SK-N-MC (cell line): ENCODE data around the gene TM9SF1.
"Not testable (repeated sequence)": the region's sequence is repeated elsewhere in the genome, so short reads cannot be mapped to it uniquely, and the experiment has no call there.

Experiments
- DNase-seq: peaks from one replicate; pipeline ENCODE4 v3.0.0-alpha.2; 2011; ENCODE audit warnings: low read depth, low spot score
- H3K27ac ChIP-seq: fragments of 200-600 bp; sonication (generic); 2 replicates; pipeline ENCODE4 v1.5.1; 2016; ENCODE audit warnings: mixed run types
- H3K36me3 ChIP-seq: fragments of 200-600 bp; sonication (generic); 2 replicates; pipeline ENCODE4 v1.6.1; 2017; ENCODE audit warnings: antibody characterized with exemption, low read length, mixed read lengths; ENCODE audit not compliant: insufficient read depth
- H3K4me3 ChIP-seq: fragments of 200-600 bp; sonication (generic); 2 replicates; pipeline ENCODE4 v1.5.1; 2016
- H3K9ac ChIP-seq: fragments of 200-600 bp; sonication (generic); 2 replicates; pipeline ENCODE4 v1.8.0; 2017; ENCODE audit warnings: mixed run types, mixed read lengths; ENCODE audit not compliant: insufficient read length
- H3K9me3 ChIP-seq: fragments of 200-600 bp; sonication (generic); 2 replicates; pipeline ENCODE4 v1.6.1; 2017; ENCODE audit warnings: low read depth, mild to moderate bottlenecking, antibody characterized with exemption, low read length, moderate library complexity, mixed read lengths
- EZH2 ChIP-seq: fragments of 200-600 bp; sonication (generic); IDR thresholded peaks from one replicate; pipeline ENCODE4 v1.6.1; 2017; ENCODE audit warnings: antibody characterized with exemption
- FOXP2 ChIP-seq: optimal IDR thresholded peaks from 2 replicates; pipeline ENCODE3; 2011; ENCODE audit warnings: mild to moderate bottlenecking, moderate library complexity; ENCODE audit not compliant: insufficient read depth; ENCODE audit errors: extremely low read length, control extremely low read depth
- POLR2AphosphoS5 ChIP-seq: IDR thresholded peaks from 2 replicates; pipeline ENCODE4 v1.6.1; 2012; ENCODE audit warnings: mild to moderate bottlenecking, low read depth, low read length, borderline replicate concordance

TM9SF1 gene

DNA sequence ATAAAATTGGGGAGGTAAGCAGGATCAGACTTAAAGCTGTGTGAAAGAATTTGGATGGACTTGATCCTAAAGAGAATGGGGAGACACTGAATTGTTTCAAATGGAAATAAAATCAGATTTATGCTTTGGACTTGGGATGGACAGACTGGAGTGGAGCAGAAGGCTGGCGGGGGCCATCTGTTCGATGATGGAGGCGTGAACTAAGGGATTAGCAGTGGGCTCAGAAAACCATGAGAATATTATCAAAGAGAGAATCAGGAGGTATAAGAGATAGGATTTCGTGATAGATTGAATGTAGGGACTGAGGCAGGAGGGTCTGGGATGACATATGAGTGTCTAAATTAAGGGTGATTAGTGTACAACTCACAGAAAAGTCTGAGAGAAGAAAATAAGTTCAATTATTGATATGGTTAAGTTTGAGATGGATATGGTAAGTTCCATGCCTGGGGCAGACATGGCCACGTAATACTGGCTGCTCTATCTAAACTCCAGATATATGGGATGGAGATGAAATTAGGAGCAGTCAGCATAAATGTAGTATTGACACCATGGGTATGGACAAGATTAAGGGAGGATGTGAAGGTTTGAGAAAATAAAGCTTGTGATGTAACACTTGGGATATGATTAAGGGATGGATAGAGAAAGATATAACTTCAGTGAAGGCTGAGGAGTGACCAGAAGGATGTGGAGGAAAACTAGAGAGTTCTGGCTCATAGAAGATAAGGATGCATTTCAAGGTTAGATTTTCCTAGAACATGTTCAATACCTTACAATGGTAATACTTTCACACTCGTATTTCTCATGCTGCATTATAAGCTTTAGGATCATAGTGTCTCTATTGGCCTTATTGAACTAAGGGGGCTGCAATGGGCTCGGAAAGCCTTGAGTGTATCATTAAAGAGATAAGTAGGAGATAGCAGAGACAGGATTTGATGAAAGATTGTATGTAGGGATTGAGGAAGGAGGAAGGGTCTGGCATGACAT, 9.2 kb upstream of the TM9SF1 start:
- no peak overlapping the region for H3K27ac ChIP-seq
- H3K36me3 ChIP-seq = peaks cover 28% of the 10 kb centered on the region; the same call in 1 of the 2 replicates
- TF ChIP-seq EZH2 = no peak
- no peak for TF ChIP-seq FOXP2
- no peak for TF ChIP-seq POLR2AphosphoS5
- H3K9ac ChIP-seq = no peak overlapping the region
- no peak for DNase-seq
- H3K9me3 ChIP-seq = no peaks in the 10 kb centered on the region
- no peak overlapping the region for H3K4me3 ChIP-seq

DNA sequence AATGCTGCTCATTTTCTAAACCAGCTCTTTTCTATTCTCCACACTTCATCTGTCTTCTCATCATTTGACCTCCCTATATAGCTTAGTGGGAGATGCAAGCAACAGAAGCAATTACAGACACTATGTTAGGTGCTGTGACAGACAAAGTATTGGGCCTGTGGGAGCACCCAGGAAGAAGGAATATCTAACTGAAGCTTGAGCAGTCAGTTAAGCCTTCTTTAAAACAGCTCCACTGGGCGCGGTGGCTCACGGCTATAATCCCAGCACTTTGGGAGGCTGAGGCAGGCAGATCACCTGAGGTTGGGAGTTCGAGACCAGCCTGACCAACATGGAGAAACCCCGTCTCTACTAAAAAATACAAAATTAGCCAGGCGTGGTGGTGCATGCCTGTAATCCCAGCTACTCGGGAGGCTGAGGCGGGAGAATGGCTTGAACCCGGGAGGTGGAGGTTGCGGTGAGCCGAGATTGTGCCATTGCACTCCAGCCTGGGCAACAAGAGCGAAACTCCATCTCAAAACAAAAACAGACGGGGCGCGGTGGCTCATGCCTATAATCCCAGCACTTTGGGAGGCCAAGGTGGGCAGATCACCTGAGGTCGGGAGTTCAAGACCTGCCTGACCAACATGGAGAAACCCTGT, 8.1 kb upstream of the TM9SF1 start:
- H3K9me3 ChIP-seq, H3K4me3 ChIP-seq, H3K9ac ChIP-seq, DNase-seq, H3K27ac ChIP-seq: not testable (repeated sequence)
- H3K36me3 ChIP-seq = peaks cover 25% of the 10 kb centered on the region; the same call in 1 of the 2 replicates

DNA sequence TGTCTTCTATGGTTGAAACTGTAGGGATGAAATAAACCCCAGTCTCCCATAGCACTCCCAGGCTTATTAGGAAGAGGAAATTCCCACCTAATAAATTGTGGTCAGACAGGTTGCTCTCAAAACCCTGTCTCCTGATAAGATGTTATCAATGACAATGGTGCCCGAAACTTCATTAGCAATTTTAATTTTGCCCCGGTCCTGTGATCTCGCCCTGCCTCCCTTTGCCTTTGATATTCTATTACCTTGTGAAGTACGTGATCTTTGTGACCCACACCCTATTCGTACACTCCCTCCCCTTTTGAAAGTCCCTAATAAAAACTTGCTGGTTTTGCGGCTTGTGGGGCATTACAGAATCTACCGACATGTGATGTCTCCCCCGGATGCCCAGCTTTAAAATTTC, 7.3 kb upstream of the TM9SF1 start:
- H3K27ac ChIP-seq, H3K4me3 ChIP-seq, H3K9me3 ChIP-seq, H3K9ac ChIP-seq, DNase-seq: not testable (repeated sequence)
- H3K36me3 ChIP-seq = peaks cover 21% of the 10 kb centered on the region; the same call in 1 of the 2 replicates

DNA sequence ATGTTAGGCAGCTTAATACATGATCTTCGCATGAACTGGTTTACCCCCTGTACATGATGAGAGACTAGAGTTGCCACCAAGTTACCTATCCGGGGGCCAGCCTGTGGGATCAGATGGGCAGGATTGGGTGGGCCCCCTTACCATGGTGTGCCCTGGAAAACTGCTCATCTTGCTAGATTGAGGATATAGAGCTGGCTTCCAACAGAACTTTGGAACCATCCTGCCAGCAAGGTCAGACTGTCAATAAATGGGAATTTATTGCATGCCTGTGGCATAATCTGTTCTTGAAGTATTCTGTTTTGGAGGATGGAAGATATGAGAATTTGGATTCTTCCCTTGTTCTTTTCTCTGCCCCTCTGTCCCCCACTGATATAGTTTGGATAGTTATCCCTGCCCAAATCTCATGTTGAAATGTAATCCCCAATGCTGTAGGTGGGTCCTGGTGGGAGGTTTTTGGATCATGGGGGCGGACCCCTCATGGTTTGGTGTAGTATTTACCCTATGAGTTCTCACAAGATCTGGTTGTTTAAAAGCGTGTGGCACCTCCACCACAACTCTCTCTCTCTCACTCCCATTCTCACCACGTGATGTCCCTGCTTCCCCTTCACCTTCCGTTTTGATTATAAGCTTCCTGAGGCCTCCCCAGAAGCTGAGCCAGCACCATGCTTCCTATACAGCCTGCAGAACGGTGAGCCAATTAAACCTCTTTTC, 3.7 kb upstream of the TM9SF1 start:
- Histone ChIP-seq H3K9ac (no peak overlapping the region), H3K4me3 (no peak overlapping the region), H3K27ac (no peak overlapping the region), H3K36me3 (peaks cover 14% of the 10 kb centered on the region), H3K9me3 (no peaks in the 10 kb centered on the region)
- DNase-seq = no peak
- TF ChIP-seq POLR2AphosphoS5 (no peak), EZH2 (no peak), FOXP2 (no peak)

- Histone ChIP-seq H3K36me3 (peaks cover 17% of the 10 kb centered on the region), H3K4me3 (no peak overlapping the region), H3K9ac (no peak overlapping the region), H3K9me3 (no peaks in the 10 kb centered on the region), H3K27ac (no peak overlapping the region)
- TF ChIP-seq EZH2 (no peak), FOXP2 (no peak), POLR2AphosphoS5 (no peak)
- DNase-seq = no peak
Measured at GRCh38 chr14:24197056-24197450, 1.8 kb upstream of the TM9SF1 start.

DNA sequence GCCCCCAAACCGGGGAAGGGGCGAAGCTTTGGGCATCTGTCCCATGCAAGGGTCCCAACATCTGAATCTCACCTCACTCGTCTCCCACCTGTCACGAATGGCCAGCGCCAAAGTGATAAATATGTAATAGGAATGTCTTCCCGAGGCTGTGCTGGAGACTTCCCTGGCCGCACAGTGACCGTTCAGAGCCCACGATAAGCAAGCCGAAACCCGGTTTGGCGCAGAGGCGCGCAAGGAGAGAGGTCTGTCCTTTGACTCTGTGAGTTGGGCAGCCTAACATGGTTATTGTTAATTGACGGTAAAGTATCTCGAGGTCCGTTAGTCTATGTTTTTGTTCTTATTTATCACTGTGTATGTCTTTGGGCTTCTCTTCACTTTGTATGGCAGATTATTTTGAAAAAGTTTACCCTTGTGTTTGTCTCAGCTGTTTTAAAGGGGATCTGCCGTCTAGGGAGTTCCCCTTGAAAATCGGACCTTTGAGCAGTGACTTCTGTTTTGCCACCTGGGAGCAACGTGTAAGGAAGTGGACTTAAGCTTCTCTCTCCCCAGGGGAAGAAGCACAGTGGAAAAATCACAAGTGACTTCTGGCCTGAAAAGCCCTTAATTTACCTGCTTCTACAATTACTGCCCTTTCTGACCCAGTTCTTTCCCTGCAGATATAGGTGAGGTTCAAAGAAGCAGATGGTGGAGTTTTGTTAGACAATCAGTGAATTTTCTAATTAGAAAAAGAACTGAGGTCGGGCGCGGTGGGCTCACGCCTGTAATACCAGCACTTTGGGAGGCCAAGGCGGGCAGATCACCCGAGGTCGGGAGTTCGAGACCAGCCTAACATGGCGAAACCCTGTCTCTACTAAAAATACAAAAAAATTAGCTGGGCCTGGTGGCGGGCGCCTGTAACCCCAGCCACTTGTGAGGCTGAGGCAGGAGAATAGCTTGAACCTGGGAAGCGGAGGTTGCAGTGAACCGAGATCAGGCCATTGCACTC, 1.1 kb upstream of the TM9SF1 start:
- no peak for DNase-seq
- H3K27ac ChIP-seq = peak overlapping the region; percentile 96

GRCh38 chr14:24194873-24195185, 412 bp downstream of the TM9SF1 start:
- no peak for TF ChIP-seq FOXP2
- TF ChIP-seq POLR2AphosphoS5 = no peak
- no peak for TF ChIP-seq EZH2
- H3K9ac ChIP-seq = peak overlapping the region; percentile 93
- H3K9me3 ChIP-seq = no peaks in the 10 kb centered on the region
- DNase-seq = no peak
- peak overlapping the region; percentile 96; the same call in 1 of the 2 replicates for H3K27ac ChIP-seq
- peaks cover 16% of the 10 kb centered on the region for H3K36me3 ChIP-seq
- H3K4me3 ChIP-seq = peak overlapping the region; percentile 96

More for the DNA sequence above, 1.1 kb upstream of the TM9SF1 start:
- Histone ChIP-seq H3K9ac (peak overlapping the region; percentile 93), H3K9me3 (no peaks in the 10 kb centered on the region), H3K36me3 (peaks cover 17% of the 10 kb centered on the region), H3K4me3 (peak overlapping the region; percentile 96)
- TF ChIP-seq POLR2AphosphoS5 = no peak
- TF ChIP-seq FOXP2 = no peak
- no peak for TF ChIP-seq EZH2
